HepG2 (cell line): ENCODE results near the gene ICAM5. TPM values are rescaled to one million over a fixed set of nuclear protein-coding genes. Genes with fewer than 3 reads are reported as not detected.

Source experiments
- AFF4 ChIP-seq: sonication (generic); formaldehyde crosslinking; IDR thresholded peaks from 2 replicates; pipeline ENCODE4 v1.4.0; 2020; ENCODE audit warnings: missing genetic modification reagents
- AGO2 ChIP-seq: fragments of 200-400 bp; formaldehyde crosslinking; optimal IDR thresholded peaks from 2 replicates; pipeline ENCODE3; 2017; ENCODE audit warnings: mild to moderate bottlenecking, low read depth, low read length, moderate library complexity
- ARNT ChIP-seq: fragments of 450-650 bp; IDR thresholded peaks from 2 replicates; pipeline ENCODE4 v1.6.1; 2017
- BRCA1 ChIP-seq: sonication (generic); formaldehyde crosslinking; IDR thresholded peaks from 2 replicates; pipeline ENCODE4 v1.4.0; 2020; ENCODE audit warnings: missing genetic modification reagents
- CEBPB ChIP-seq: IDR thresholded peaks from 2 replicates; pipeline ENCODE4 v1.6.1; 2011; ENCODE audit warnings: low read depth, low read length, improper control_type of control experiment, borderline replicate concordance
- EP300 ChIP-seq, 3 experiments: sonication (generic) in 1 of 3; formaldehyde crosslinking in 1 of 3; IDR thresholded peaks; 2 replicates each; pipeline versions ENCODE4 v1.5.1 to v1.6.1; 2011 to 2020; ENCODE audit warnings: low read depth in 2 of 3, low read length in 2 of 3, borderline replicate concordance in 1 of 3, improper control_type of control experiment in 1 of 3, mild to moderate bottlenecking in 1 of 3, missing genetic modification reagents in 1 of 3, moderate library complexity in 1 of 3
- NFE2L2 ChIP-seq: fragments of 150-350 bp; IDR thresholded peaks from 2 replicates; pipeline ENCODE4 v1.6.1; 2014; ENCODE audit warnings: low read length
- PAWR ChIP-seq: sonication (generic); formaldehyde crosslinking; IDR thresholded peaks from 2 replicates; pipeline ENCODE4 v1.4.0; 2020; ENCODE audit warnings: missing genetic modification reagents, mild to moderate bottlenecking, borderline replicate concordance
- PCBP1 ChIP-seq: fragments of 200-400 bp; formaldehyde crosslinking; IDR thresholded peaks from 2 replicates; pipeline ENCODE4 v1.6.1; 2017; ENCODE audit warnings: mild to moderate bottlenecking, low read depth, low read length, borderline replicate concordance
- PPARG ChIP-seq: conservative IDR thresholded peaks from 2 replicates; pipeline ENCODE4 v1.6.1; 2016; ENCODE audit warnings: missing biosample characterization, missing genetic modification reagents
- RBFOX2 ChIP-seq: fragments of 200-400 bp; formaldehyde crosslinking; IDR thresholded peaks from 2 replicates; pipeline ENCODE4 v1.6.1; 2017; ENCODE audit warnings: low read depth, mild to moderate bottlenecking, low read length
- SRSF1 ChIP-seq: fragments of 200-400 bp; formaldehyde crosslinking; optimal IDR thresholded peaks from 2 replicates; pipeline ENCODE3; 2017; ENCODE audit warnings: mild to moderate bottlenecking, low read depth, low read length, moderate library complexity
- ZNF138 ChIP-seq: sonication (generic); formaldehyde crosslinking; IDR thresholded peaks from 2 replicates; pipeline ENCODE4 v1.5.0; 2020; ENCODE audit warnings: mild to moderate bottlenecking, low read depth, missing genetic modification reagents
- ZNF407 ChIP-seq: sonication (generic); formaldehyde crosslinking; IDR thresholded peaks from one replicate; pipeline ENCODE4 v1.5.1; 2020; ENCODE audit warnings: mild to moderate bottlenecking, missing genetic modification reagents; ENCODE audit errors: not compliant biosample characterization
- ZNF501 ChIP-seq: sonication (generic); formaldehyde crosslinking; IDR thresholded peaks from 2 replicates; pipeline ENCODE4 v1.5.1; 2020; ENCODE audit warnings: mild to moderate bottlenecking, moderate library complexity, missing genetic modification reagents
- ZNF577 ChIP-seq: sonication (generic); formaldehyde crosslinking; IDR thresholded peaks from 2 replicates; pipeline ENCODE4 v1.4.0; 2020; ENCODE audit warnings: mild to moderate bottlenecking, low read depth, missing genetic modification reagents, borderline replicate concordance
- ZNF720 ChIP-seq: sonication (generic); formaldehyde crosslinking; IDR thresholded peaks from 2 replicates; pipeline ENCODE4 v1.4.0; 2020; ENCODE audit warnings: missing genetic modification reagents
- ZNF777 ChIP-seq: sonication (generic); formaldehyde crosslinking; IDR thresholded peaks from 2 replicates; pipeline ENCODE4 v1.4.0; 2020; ENCODE audit warnings: missing genetic modification reagents
- polyA plus RNA-seq, 8 experiments: library from polyadenylated mRNA; depleted of rRNA in 3 of 8; stranded (reverse) in 7 of 8; unstranded in 1 of 8; fragments of >200 nt; fragmentation: Illumina TruSeq in 4 of 8; extraction: Trizol in 4 of 8; gene quantifications; 2 replicates each; pipeline versions ENCODE4 v1.2.1 to v1.2.3, GENCODE V29; 2011 to 2016; ENCODE audit warnings: low read depth in 4 of 8, missing spikeins in 1 of 8, mixed read lengths in 1 of 8; ENCODE audit not compliant: insufficient read depth in 1 of 8
- total RNA-seq, 5 experiments: library from RNA; depleted of rRNA; stranded (reverse); fragments of >200 nt; fragmentation: Illumina TruSeq; extraction: Trizol; gene quantifications; 2 replicates each; pipeline ENCODE4 v1.2.3, GENCODE V29; 2016; ENCODE audit warnings: low read depth in 1 of 5

The ICAM5 gene
- total and polyA plus RNA-seq, 2 of the 13 experiments (the other 11 are each of a cell fraction or from before 2014, with no cell fraction given) = 0.46 to 1.6 TPM

GRCh38 chr19:10334588-10335351, 45.0 kb downstream of the ICAM5 start (continued):
- no peak for TF ChIP-seq ZNF407
- 0 out of 2 replicates have a peak, but pooled peaks have one; percentile 57 for TF ChIP-seq ZNF138 (CRISPR knock-in tag)
- TF ChIP-seq ZNF720 (CRISPR knock-in tag) = no peak
- no peak; the same call in 1 of the 2 replicates for TF ChIP-seq ZNF501
- peak; percentile 62 for TF ChIP-seq RBFOX2
- TF ChIP-seq BRCA1 (CRISPR knock-in tag) = no peak
- TF ChIP-seq ARNT = no peak
- TF ChIP-seq AGO2 = peak; percentile 43
- TF ChIP-seq AFF4 (CRISPR knock-in tag) = no peak
- TF ChIP-seq ZNF577 (CRISPR knock-in tag) = no peak
- no peak; the same call in 1 of the 2 replicates for TF ChIP-seq CEBPB
- no peak for TF ChIP-seq SRSF1
- TF ChIP-seq PCBP1 = no peak
- no peak for TF ChIP-seq NFE2L2
- TF ChIP-seq EP300 (IDR thresholded peaks at IDR 0.05; ENCODE audit: low read depth in 2 of 2, low read length in 2 of 2) = no peak
- no peak for TF ChIP-seq EP300 (CRISPR knock-in tag; IDR thresholded peaks at IDR 0.05; ENCODE audit: borderline replicate concordance)
- no peak for TF ChIP-seq PPARG
- TF ChIP-seq ZNF777 (CRISPR knock-in tag) = peak; percentile 89
- 0 out of 2 replicates have a peak, but pooled peaks have one; percentile 32 for TF ChIP-seq PAWR
